HFF-Myc (cell line): Measurements from ENCODE around the gene SLC9A8.

Experiments
- DNase-seq: peaks from one replicate; pipeline ENCODE4 v3.0.0-alpha.2; 2011; ENCODE audit warnings: low read depth; ENCODE audit errors: extremely low read depth
- H3K4me3 ChIP-seq: replicated peaks from 2 replicates; pipeline ENCODE4 v1.5.1; 2011; ENCODE audit warnings: low read depth, mild to moderate bottlenecking, control low read depth, low read length
- CTCF ChIP-seq: IDR thresholded peaks from 2 replicates; pipeline ENCODE4 v1.5.1; 2012; ENCODE audit warnings: mild to moderate bottlenecking, low read depth, low read length, control low read depth; ENCODE audit errors: missing control alignments

SLC9A8 gene

GRCh38 chr20:49808753-49809152 lies 3.9 kb upstream of the SLC9A8 start:
- no peak overlapping the region for H3K4me3 ChIP-seq
- no peak for DNase-seq
- TF ChIP-seq CTCF: no peak

GRCh38 chr20:49809803-49810359 lies 2.7 kb upstream of the SLC9A8 start:
- DNase-seq: no peak
- H3K4me3 ChIP-seq: no peak overlapping the region
- TF ChIP-seq CTCF: no peak

- no peak for DNase-seq
- H3K4me3 ChIP-seq: no peak overlapping the region
- no peak for TF ChIP-seq CTCF
Observed at GRCh38 chr20:49810491-49811190, 2.0 kb upstream of the SLC9A8 start.

- no peak for TF ChIP-seq CTCF
- peak; percentile 21 for DNase-seq
- H3K4me3 ChIP-seq: peak overlapping the region; percentile 83
Observed at GRCh38 chr20:49811825-49812506, 662 bp upstream of the SLC9A8 start.

GRCh38 chr20:49813305-49813974 lies 812 bp downstream of the SLC9A8 start:
- H3K4me3 ChIP-seq: peak overlapping the region; percentile 83
- no peak for DNase-seq
- TF ChIP-seq CTCF: no peak

- no peak for DNase-seq
- H3K4me3 ChIP-seq: peak overlapping the region; percentile 83
- TF ChIP-seq CTCF: no peak
Observed at GRCh38 chr20:49814057-49814694, 1.5 kb downstream of the SLC9A8 start.
